ENCODE measurements around the gene UST. TPM values are rescaled to one million over a fixed set of nuclear protein-coding genes. Genes with fewer than 3 reads are reported as not detected.

Gene UST
- total RNA-seq, 1 experiment from 2014 or later: 6.1 TPM

GRCh38 chr6:148891405-148891783, 144.6 kb downstream of the UST start:
- no peak for ATAC-seq
- H4K20me1 ChIP-seq (ENCODE audit: insufficient read depth): no peaks in the 10 kb centered on the region
- no peaks in the 10 kb centered on the region for H3K79me2 ChIP-seq (ENCODE audit: insufficient read depth, low read length)
- no peak overlapping the region for H3K9ac ChIP-seq (ENCODE audit: low read length)
- no peaks in the 10 kb centered on the region for H3K4me1 ChIP-seq (ENCODE audit: control insufficient read depth in 1 of 2, insufficient read depth in 2 of 2, low read length in 2 of 2)
- no peak for TF ChIP-seq RAD21 (IDR thresholded peaks at IDR 0.05; ENCODE audit: low read depth)
- no peaks in the 10 kb centered on the region for H3K27me3 ChIP-seq (ENCODE audit: insufficient read depth, low read length)
- CTCF ChIA-PET: no interaction called here
- BruUV-seq (replicated peaks): no TSS peak
- no peaks in the 10 kb centered on the region for H3K9me2 ChIP-seq (ENCODE audit: insufficient read depth)
- no peak for DNase-seq (ENCODE audit: low read depth, low spot score)
- POLR2A ChIA-PET: no interaction called here
- H3K36me3 ChIP-seq (ENCODE audit: control insufficient read depth in 1 of 2, insufficient read depth in 2 of 2, low read length in 2 of 2): no peaks in the 10 kb centered on the region
- RAD21 ChIA-PET (ENCODE audit: low non-redundant PET in 1 of 2, low total read pairs in 2 of 2, uncharacterized antibody in 2 of 2, unreplicated experiment in 2 of 2): no interaction called here
- intact Hi-C loops (cut with micrococcal nuclease): no loop called here
- H3K4me2 ChIP-seq (ENCODE audit: low read length): no peak overlapping the region
- H3K4me3 ChIP-seq (replicated peaks in 1 of 2; ENCODE audit: low read depth in 1 of 2, low read length in 2 of 2): no peak overlapping the region
- H3K27ac ChIP-seq (ENCODE audit: low read depth, low read length): no peak overlapping the region
- no peaks in the 10 kb centered on the region for H3K9me3 ChIP-seq (ENCODE audit: control insufficient read depth in 1 of 2, insufficient read depth in 1 of 2, low read depth in 1 of 2, low read length in 2 of 2)
- H2AFZ ChIP-seq (ENCODE audit: low read depth, low read length, poor library complexity, severe bottlenecking): no peak overlapping the region

GRCh38 chr6:148892247-148892646, 145.4 kb downstream of the UST start:
- H3K27me3 ChIP-seq (ENCODE audit: insufficient read depth, low read length): no peaks in the 10 kb centered on the region
- ChIA-PET POLR2A (no interaction called here), CTCF (no interaction called here), RAD21 (ENCODE audit: low non-redundant PET in 1 of 2, low total read pairs in 2 of 2, uncharacterized antibody in 2 of 2, unreplicated experiment in 2 of 2) (no interaction called here)
- no peak overlapping the region for H3K9ac ChIP-seq (ENCODE audit: low read length)
- no peaks in the 10 kb centered on the region for H3K36me3 ChIP-seq (ENCODE audit: control insufficient read depth in 1 of 2, insufficient read depth in 2 of 2, low read length in 2 of 2)
- no peak overlapping the region for H3K4me2 ChIP-seq (ENCODE audit: low read length)
- no peak overlapping the region for H3K4me3 ChIP-seq (replicated peaks in 1 of 2; ENCODE audit: low read depth in 1 of 2, low read length in 2 of 2)
- BruUV-seq (replicated peaks): no TSS peak
- H3K27ac ChIP-seq (ENCODE audit: low read depth, low read length): no peak overlapping the region
- peak; percentile 19; the same call in 1 of the 2 replicates for TF ChIP-seq ATF3 (IDR thresholded peaks at IDR 0.05)
- TF ChIP-seq CEBPB (IDR thresholded peaks at IDR 0.05; ENCODE audit: low read depth): peak; percentile 73
- TF ChIP-seq FOSL1 (IDR thresholded peaks at IDR 0.05; ENCODE audit: low read depth): no peak
- TF ChIP-seq CTCF (IDR thresholded peaks at IDR 0.05 in 2 of 3, conservative IDR thresholded peaks at IDR 0.05 in 1 of 3; ENCODE audit: borderline replicate concordance in 1 of 3, insufficient read depth in 1 of 3, low read depth in 2 of 3, low read length in 2 of 3): no peak
- no peak for TF ChIP-seq SRF (IDR thresholded peaks at IDR 0.05; ENCODE audit: low read depth)
- no peak overlapping the region for H2AFZ ChIP-seq (ENCODE audit: low read depth, low read length, poor library complexity, severe bottlenecking)
- no peak for DNase-seq (ENCODE audit: low read depth, low spot score)
- intact Hi-C loops (cut with micrococcal nuclease): no loop called here
- H3K4me1 ChIP-seq (ENCODE audit: control insufficient read depth in 1 of 2, insufficient read depth in 2 of 2, low read length in 2 of 2): no peaks in the 10 kb centered on the region
- no peaks in the 10 kb centered on the region for H3K79me2 ChIP-seq (ENCODE audit: insufficient read depth, low read length)
- H3K9me2 ChIP-seq (ENCODE audit: insufficient read depth): no peaks in the 10 kb centered on the region
- ATAC-seq: no peak
- H3K9me3 ChIP-seq (ENCODE audit: control insufficient read depth in 1 of 2, insufficient read depth in 1 of 2, low read depth in 1 of 2, low read length in 2 of 2): no peaks in the 10 kb centered on the region
- H4K20me1 ChIP-seq (ENCODE audit: insufficient read depth): no peaks in the 10 kb centered on the region
